Liver (tissue), 9 donors: ENCODE measurements around the gene D2HGDH. TPM values are rescaled to one million over a fixed set of nuclear protein-coding genes. Genes with fewer than 3 reads are reported as not detected.

Experiments used
- DNase-seq: peaks from one replicate; pipeline ENCODE4 v3.0.0-alpha.2; 2017; ENCODE audit warnings: low spot score
- H3K27ac ChIP-seq, 2 donors: one replicate each; pipeline ENCODE4 v1.7.0; 2013; ENCODE audit warnings: inconsistent platforms in 2 of 2, low read length in 2 of 2, control low read depth in 1 of 2, low read depth in 1 of 2, mild to moderate bottlenecking in 1 of 2
- H3K27me3 ChIP-seq, 4 donors: one replicate each; pipeline versions ENCODE4 v1.6.1 to v1.7.0; 2013; ENCODE audit warnings: low read length in 3 of 4, inconsistent platforms in 1 of 4, mild to moderate bottlenecking in 1 of 4, moderate library complexity in 1 of 4; ENCODE audit not compliant: control insufficient read depth in 4 of 4, insufficient read depth in 4 of 4
- H3K36me3 ChIP-seq, 4 donors: one replicate each; pipeline versions ENCODE4 v1.6.1 to v1.7.0; 2013; ENCODE audit warnings: low read length in 3 of 4, mild to moderate bottlenecking in 3 of 4, low read depth in 1 of 4, moderate library complexity in 1 of 4; ENCODE audit not compliant: control insufficient read depth in 4 of 4, insufficient read depth in 3 of 4
- H3K4me1 ChIP-seq, 4 donors: one replicate each; pipeline versions ENCODE4 v1.6.1 to v1.7.0; 2013; ENCODE audit warnings: low read length in 3 of 4, mild to moderate bottlenecking in 3 of 4, moderate library complexity in 1 of 4; ENCODE audit not compliant: control insufficient read depth in 4 of 4, insufficient read depth in 4 of 4
- H3K4me3 ChIP-seq, 3 donors: one replicate each; pipeline versions ENCODE4 v1.6.1 to v1.7.0; 2013; ENCODE audit warnings: low read length in 3 of 3, control low read depth in 1 of 3, low read depth in 1 of 3, mild to moderate bottlenecking in 1 of 3
- H3K9ac ChIP-seq, 2 donors: one replicate each; pipeline ENCODE4 v1.7.0; 2013; ENCODE audit warnings: low read length in 2 of 2, mild to moderate bottlenecking in 2 of 2, moderate library complexity in 2 of 2, control low read depth in 1 of 2, low read depth in 1 of 2
- H3K9me3 ChIP-seq, 4 donors: one replicate each; pipeline versions ENCODE4 v1.6.1 to v1.7.0; 2013; ENCODE audit warnings: low read length in 3 of 4; ENCODE audit not compliant: control insufficient read depth in 4 of 4
- EGR1 ChIP-seq, 2 donors: IDR thresholded peaks; 2 replicates each; pipeline ENCODE4 v1.6.1; 2016 to 2018; ENCODE audit warnings: antibody characterized with exemption in 2 of 2, low read depth in 2 of 2
- FOXA1 ChIP-seq: IDR thresholded peaks from 2 replicates; pipeline ENCODE4 v1.6.1; 2016; ENCODE audit warnings: antibody characterized with exemption
- FOXA2 ChIP-seq: IDR thresholded peaks from 2 replicates; pipeline ENCODE4 v1.6.1; 2016; ENCODE audit warnings: antibody characterized with exemption
- GABPA ChIP-seq, 2 donors: IDR thresholded peaks in 1 of 2; conservative IDR thresholded peaks in 1 of 2; 2 replicates each; pipeline ENCODE4 v1.6.1; 2016; ENCODE audit warnings: antibody characterized with exemption in 2 of 2, mild to moderate bottlenecking in 1 of 2, moderate library complexity in 1 of 2
- HNF4A ChIP-seq, 2 donors: conservative IDR thresholded peaks; 2 replicates each; pipeline ENCODE4 v1.6.1; 2016; ENCODE audit warnings: antibody characterized with exemption in 2 of 2, mild to moderate bottlenecking in 2 of 2
- HNF4G ChIP-seq: IDR thresholded peaks from 2 replicates; pipeline ENCODE4 v1.6.1; 2016; ENCODE audit warnings: antibody characterized with exemption
- JUND ChIP-seq, 2 donors: IDR thresholded peaks; 2 replicates each; pipeline ENCODE4 v1.6.1; 2016; ENCODE audit warnings: antibody characterized with exemption in 2 of 2
- NR2F2 ChIP-seq: IDR thresholded peaks from 2 replicates; pipeline ENCODE4 v1.6.1; 2016; ENCODE audit warnings: antibody characterized with exemption
- RAD21 ChIP-seq, 2 donors: IDR thresholded peaks; 2 replicates each; pipeline ENCODE4 v1.6.1; 2016; ENCODE audit warnings: antibody characterized with exemption in 2 of 2, mild to moderate bottlenecking in 2 of 2
- RXRA ChIP-seq, 2 donors: IDR thresholded peaks; 2 replicates each; pipeline ENCODE4 v1.6.1; 2017 to 2018; ENCODE audit warnings: antibody characterized with exemption in 2 of 2, mild to moderate bottlenecking in 1 of 2
- SP1 ChIP-seq: IDR thresholded peaks from 2 replicates; pipeline ENCODE4 v1.6.1; 2018; ENCODE audit warnings: antibody characterized with exemption, mild to moderate bottlenecking
- TAF1 ChIP-seq: conservative IDR thresholded peaks from 2 replicates; pipeline ENCODE4 v1.6.1; 2016; ENCODE audit warnings: antibody characterized with exemption, mild to moderate bottlenecking
- YY1 ChIP-seq: IDR thresholded peaks from 2 replicates; pipeline ENCODE4 v1.6.1; 2016; ENCODE audit warnings: antibody characterized with exemption, mild to moderate bottlenecking
- WGBS: extraction: QIAGEN DNeasy Blood & Tissue Kit; methylation state at CpG from one replicate; pipeline ENCODE4 v1.1.7; 2013; 5-methylcytosine and 5-hydroxymethylcytosine counted together
- polyA plus RNA-seq, 2 donors: library from polyadenylated mRNA; stranded (reverse) in 1 of 2; unstranded in 1 of 2; fragments of 200-250 nt in 1 of 2; fragments of >200 nt in 1 of 2; fragmentation: Nextera tagmentation in 1 of 2; extraction: Ambion mirVana in 1 of 2; gene quantifications; one replicate each; pipeline versions ENCODE4 v1.2.1 to v1.2.3, GENCODE V29; 2013 to 2015
- total RNA-seq, 2 donors: library from RNA; depleted of rRNA; stranded (reverse); fragments of >200 nt; gene quantifications; one replicate each; pipeline ENCODE4 v1.2.3, GENCODE V29; 2014
- TF ChIP-seq, protein P1 (sequence below): IDR thresholded peaks from 2 replicates; pipeline ENCODE4 v1.6.1; 2016; ENCODE audit warnings: antibody characterized with exemption
- TF ChIP-seq, protein P2 (sequence below): IDR thresholded peaks from 2 replicates; pipeline ENCODE4 v1.6.1; 2016; ENCODE audit warnings: antibody characterized with exemption
- TF ChIP-seq, protein P3 (sequence below): IDR thresholded peaks from 2 replicates; pipeline ENCODE4 v1.6.1; 2016; ENCODE audit warnings: antibody characterized with exemption
- TF ChIP-seq, protein P4 (sequence below): IDR thresholded peaks from 2 replicates; pipeline ENCODE4 v1.6.1; 2016; ENCODE audit warnings: antibody characterized with exemption, mild to moderate bottlenecking
- TF ChIP-seq, protein P5 (sequence below): fragments of 150-350 bp; IDR thresholded peaks from 2 replicates; pipeline ENCODE4 v1.5.1; 2017; ENCODE audit warnings: improper control_type of control experiment, low read depth, low read length; ENCODE audit not compliant: missing input control
- donor health status: healthy.
- donor health status: healthy.
- donor health status: healthy.
- donor health status: healthy.
- donor health status: healthy.

D2HGDH gene
- total and polyA plus RNA-seq, 4 donors: 6.4 to 25.0 (median 13.5) TPM

DNA sequence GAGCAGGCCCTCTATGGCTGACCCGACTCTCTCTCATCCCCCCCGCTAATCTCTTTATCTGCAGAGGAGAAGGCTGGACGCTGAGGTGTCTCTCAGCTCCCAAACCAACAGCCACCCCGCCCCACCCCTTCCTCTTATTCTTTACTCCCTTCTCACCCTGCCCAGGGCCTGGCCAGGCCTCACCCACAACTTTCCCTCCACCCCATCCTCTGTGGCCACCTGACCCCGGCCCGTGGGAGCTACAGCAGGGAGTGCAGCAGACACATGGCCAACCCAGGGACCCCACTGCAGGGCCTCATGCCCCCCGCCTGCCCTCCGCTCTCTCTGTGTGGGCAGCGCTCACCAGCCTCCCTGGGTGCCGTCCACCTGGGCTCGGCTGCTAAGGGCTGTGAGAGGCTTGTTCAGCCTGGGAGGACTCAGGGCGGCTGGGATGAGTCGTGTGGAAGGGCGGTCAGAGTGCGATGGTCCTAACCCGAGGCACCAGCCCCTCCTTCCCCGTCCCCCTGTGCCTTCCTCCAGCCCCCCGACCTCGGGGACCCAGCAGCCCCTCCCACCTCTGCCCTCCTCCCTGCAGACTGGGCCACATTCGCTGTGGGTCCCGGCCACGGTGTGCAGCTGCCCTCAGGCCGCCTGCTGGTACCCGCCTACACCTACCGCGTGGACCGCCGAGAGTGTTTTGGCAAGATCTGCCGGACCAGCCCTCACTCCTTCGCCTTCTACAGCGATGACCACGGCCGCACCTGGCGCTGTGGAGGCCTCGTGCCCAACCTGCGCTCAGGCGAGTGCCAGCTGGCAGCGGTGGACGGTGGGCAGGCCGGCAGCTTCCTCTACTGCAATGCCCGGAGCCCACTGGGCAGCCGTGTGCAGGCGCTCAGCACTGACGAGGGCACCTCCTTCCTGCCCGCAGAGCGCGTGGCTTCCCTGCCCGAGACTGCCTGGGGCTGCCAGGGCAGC, 81.3 kb downstream of the D2HGDH start:
- H3K27me3 ChIP-seq: no peaks in the 10 kb centered on the region

More for the DNA sequence above, 81.3 kb downstream of the D2HGDH start:
- TF ChIP-seq GABPA (IDR thresholded peaks at IDR 0.05 in 1 of 2, conservative IDR thresholded peaks at IDR 0.05 in 1 of 2) (no peak), RXRA (IDR thresholded peaks at IDR 0.05) (no peak), FOXA1 (no peak), FOXA2 (no peak), HNF4A (conservative IDR thresholded peaks at IDR 0.05) (no peak), RAD21 (IDR thresholded peaks at IDR 0.05) (no peak), HNF4G (no peak), SP1 (no peak), YY1 (no peak), EGR1 (IDR thresholded peaks at IDR 0.05; ENCODE audit: low read depth in 2 of 2) (no peak), NR2F2 (no peak), JUND (IDR thresholded peaks at IDR 0.05) (no peak), TAF1 (no peak)
- TF ChIP-seq, protein P1, sequence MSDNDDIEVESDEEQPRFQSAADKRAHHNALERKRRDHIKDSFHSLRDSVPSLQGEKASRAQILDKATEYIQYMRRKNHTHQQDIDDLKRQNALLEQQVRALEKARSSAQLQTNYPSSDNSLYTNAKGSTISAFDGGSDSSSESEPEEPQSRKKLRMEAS: no peak
- TF ChIP-seq, protein P2, sequence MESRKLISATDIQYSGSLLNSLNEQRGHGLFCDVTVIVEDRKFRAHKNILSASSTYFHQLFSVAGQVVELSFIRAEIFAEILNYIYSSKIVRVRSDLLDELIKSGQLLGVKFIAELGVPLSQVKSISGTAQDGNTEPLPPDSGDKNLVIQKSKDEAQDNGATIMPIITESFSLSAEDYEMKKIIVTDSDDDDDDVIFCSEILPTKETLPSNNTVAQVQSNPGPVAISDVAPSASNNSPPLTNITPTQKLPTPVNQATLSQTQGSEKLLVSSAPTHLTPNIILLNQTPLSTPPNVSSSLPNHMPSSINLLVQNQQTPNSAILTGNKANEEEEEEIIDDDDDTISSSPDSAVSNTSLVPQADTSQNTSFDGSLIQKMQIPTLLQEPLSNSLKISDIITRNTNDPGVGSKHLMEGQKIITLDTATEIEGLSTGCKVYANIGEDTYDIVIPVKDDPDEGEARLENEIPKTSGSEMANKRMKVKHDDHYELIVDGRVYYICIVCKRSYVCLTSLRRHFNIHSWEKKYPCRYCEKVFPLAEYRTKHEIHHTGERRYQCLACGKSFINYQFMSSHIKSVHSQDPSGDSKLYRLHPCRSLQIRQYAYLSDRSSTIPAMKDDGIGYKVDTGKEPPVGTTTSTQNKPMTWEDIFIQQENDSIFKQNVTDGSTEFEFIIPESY: no peak
- TF ChIP-seq, protein P3, sequence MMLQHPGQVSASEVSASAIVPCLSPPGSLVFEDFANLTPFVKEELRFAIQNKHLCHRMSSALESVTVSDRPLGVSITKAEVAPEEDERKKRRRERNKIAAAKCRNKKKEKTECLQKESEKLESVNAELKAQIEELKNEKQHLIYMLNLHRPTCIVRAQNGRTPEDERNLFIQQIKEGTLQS: no peak
- TF ChIP-seq, protein P4, sequence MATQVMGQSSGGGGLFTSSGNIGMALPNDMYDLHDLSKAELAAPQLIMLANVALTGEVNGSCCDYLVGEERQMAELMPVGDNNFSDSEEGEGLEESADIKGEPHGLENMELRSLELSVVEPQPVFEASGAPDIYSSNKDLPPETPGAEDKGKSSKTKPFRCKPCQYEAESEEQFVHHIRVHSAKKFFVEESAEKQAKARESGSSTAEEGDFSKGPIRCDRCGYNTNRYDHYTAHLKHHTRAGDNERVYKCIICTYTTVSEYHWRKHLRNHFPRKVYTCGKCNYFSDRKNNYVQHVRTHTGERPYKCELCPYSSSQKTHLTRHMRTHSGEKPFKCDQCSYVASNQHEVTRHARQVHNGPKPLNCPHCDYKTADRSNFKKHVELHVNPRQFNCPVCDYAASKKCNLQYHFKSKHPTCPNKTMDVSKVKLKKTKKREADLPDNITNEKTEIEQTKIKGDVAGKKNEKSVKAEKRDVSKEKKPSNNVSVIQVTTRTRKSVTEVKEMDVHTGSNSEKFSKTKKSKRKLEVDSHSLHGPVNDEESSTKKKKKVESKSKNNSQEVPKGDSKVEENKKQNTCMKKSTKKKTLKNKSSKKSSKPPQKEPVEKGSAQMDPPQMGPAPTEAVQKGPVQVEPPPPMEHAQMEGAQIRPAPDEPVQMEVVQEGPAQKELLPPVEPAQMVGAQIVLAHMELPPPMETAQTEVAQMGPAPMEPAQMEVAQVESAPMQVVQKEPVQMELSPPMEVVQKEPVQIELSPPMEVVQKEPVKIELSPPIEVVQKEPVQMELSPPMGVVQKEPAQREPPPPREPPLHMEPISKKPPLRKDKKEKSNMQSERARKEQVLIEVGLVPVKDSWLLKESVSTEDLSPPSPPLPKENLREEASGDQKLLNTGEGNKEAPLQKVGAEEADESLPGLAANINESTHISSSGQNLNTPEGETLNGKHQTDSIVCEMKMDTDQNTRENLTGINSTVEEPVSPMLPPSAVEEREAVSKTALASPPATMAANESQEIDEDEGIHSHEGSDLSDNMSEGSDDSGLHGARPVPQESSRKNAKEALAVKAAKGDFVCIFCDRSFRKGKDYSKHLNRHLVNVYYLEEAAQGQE: no peak
- TF ChIP-seq, protein P5, sequence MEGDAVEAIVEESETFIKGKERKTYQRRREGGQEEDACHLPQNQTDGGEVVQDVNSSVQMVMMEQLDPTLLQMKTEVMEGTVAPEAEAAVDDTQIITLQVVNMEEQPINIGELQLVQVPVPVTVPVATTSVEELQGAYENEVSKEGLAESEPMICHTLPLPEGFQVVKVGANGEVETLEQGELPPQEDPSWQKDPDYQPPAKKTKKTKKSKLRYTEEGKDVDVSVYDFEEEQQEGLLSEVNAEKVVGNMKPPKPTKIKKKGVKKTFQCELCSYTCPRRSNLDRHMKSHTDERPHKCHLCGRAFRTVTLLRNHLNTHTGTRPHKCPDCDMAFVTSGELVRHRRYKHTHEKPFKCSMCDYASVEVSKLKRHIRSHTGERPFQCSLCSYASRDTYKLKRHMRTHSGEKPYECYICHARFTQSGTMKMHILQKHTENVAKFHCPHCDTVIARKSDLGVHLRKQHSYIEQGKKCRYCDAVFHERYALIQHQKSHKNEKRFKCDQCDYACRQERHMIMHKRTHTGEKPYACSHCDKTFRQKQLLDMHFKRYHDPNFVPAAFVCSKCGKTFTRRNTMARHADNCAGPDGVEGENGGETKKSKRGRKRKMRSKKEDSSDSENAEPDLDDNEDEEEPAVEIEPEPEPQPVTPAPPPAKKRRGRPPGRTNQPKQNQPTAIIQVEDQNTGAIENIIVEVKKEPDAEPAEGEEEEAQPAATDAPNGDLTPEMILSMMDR: no peak
- H3K9ac ChIP-seq: no peak overlapping the region
- peaks cover 0 to 2% (median 0%) of the 10 kb centered on the region in 4 donors for H3K36me3 ChIP-seq
- H3K9me3 ChIP-seq: no peaks in the 10 kb centered on the region
- no peak for DNase-seq
- WGBS: 87% methylated on average over 48 of the region's 48 CpGs
- H3K4me3 ChIP-seq: no peak overlapping the region
- peaks cover 13 to 38% (median 26%) of the 10 kb centered on the region in 4 donors for H3K4me1 ChIP-seq
- H3K27ac ChIP-seq: no peak overlapping the region
